NCI-H1930 (cell line): ENCODE measurements around the gene DNER.

Experiments
- DNase-seq, 2 experiments: peaks; one replicate each; lab custom pipeline; 2025; lab: John Stamatoyannopoulos, UW

DNER gene

DNA sequence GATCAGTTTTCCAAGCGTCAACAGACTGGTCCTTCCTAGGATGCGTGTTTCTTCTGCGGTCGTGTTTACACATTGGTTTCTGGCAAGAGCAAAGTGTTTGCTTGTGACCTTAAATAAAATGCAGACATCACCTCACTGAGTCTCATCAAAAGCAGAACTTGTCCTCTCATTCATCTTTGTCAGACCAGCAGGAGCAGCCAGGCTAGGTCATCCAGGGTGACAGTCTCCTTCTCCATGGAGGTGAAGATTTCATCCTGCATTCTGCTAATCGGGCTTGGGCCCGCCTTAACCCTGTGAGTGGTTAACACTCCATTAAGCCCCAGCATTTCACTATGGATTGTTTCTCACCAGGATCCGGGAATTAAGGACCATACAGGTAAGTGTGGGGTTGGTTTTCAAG, 379.0 kb downstream of the DNER start:
- no peak for DNase-seq

DNA sequence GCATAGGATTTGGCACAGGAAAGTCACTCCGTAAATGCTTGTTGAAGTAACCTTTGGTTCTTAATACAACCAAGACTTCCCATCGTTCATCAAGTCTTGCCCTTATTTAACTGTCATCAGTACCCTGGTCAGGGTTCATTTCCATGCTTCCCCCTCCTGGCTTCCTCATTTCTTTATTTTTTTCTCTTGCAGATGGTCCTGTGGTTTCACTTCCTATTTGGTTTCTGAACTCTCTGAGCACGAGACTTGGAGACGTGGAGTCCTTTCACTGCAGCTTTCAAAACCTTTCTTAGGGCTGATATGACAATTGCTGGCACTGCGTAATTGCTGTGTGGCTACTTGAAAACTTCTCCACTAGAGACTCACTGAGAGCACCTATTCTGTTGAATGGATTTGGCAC, 383.4 kb downstream of the DNER start:
- no peak for DNase-seq

DNA sequence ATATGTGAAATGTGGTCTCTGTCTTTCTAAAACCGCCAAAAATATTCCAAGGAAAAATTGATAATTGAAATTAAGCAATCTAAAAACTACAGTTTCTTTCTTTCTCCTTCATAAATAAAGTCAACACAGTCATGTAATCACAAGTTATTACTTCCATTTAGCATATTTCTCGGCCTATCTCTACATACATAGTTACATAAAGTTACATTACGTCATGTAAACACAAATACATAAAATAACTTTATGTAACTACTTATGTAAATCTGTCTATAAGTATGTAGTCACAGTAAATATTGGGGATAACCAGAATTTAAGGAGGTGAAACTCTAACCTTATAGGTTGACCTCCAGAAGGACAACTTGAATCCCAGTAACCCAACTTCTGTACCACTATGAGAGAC, 394.8 kb downstream of the DNER start:
- no peak for DNase-seq

DNA sequence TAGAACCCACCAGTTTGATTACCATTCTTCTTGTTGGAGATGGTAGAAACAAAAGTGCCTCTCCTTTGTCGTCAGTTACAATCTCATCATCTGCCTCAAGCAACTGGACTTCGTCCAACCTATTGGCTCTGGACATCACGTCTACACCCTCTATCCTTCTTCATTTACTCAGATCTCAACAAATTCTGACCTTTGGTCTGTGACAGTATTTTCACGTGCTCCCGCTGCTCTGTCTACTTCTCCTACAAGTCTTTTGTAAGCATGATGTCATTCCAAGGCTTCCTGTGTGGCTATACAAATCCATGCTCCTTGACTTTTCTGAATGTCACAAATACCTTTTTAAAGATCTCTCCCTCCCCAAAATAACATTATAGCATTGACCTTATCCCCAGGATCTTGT, 400.2 kb downstream of the DNER start:
- DNase-seq: no peak

DNA sequence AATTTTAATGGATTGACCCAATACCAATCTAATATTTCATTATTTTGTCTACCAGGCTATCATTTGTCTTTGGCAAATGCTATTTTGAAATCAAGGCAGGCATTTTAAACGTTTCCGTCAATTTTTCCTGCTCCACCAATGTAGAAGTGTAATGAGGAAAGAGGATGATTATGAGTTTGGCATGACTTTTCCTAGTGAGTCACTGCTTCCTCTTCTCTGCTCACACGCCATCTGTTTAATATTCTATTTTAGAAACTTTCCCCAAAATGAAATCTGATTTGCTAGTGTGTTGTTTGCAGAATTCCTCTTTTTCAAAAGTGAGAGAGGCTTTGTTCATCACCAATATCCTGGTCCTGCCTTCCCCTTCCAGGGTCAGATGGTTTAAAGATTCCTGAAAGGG, 400.8 kb downstream of the DNER start:
- DNase-seq: no peak
